Activated CD4-positive, alpha-beta T cell treated with anti-CD3 and anti-CD28 coated beads, Interleukin-2, amount 10 ng/mL, durations not matched to agents 7 days and 5 days (primary cell): ENCODE data around the gene ARID2. TPM values are rescaled to one million over a fixed set of nuclear protein-coding genes. Genes with fewer than 3 reads are reported as not detected.

Source experiments
- CTCF ChIA-PET: fragments of 350-600 bp; sonication (Branson Sonifier 250); formaldehyde crosslinking; loops from one replicate; lab custom pipeline; 2021; ENCODE audit warnings: antibody characterized with exemption; lab: Charles Lee
- POLR2A ChIA-PET: fragments of 350-600 bp; sonication (Branson Sonifier 250); formaldehyde crosslinking; loops from one replicate; lab custom pipeline; 2021; ENCODE audit warnings: antibody characterized with exemption; lab: Charles Lee
- DNase-seq: peaks from one replicate; pipeline ENCODE4 v3.0.0-alpha.2; 2020
- H3K27ac Mint-ChIP-seq: one replicate; pipeline ENCODE4 v1.8.0; 2021; ENCODE audit warnings: mild to moderate bottlenecking, moderate library complexity, mixed read lengths
- H3K27me3 Mint-ChIP-seq: one replicate; pipeline ENCODE4 v1.8.0; 2021; ENCODE audit warnings: mixed read lengths
- H3K36me3 Mint-ChIP-seq: one replicate; pipeline ENCODE4 v1.8.0; 2021; ENCODE audit warnings: low read depth, mixed read lengths
- H3K4me1 Mint-ChIP-seq: one replicate; pipeline ENCODE4 v1.8.0; 2021; ENCODE audit warnings: mixed read lengths
- H3K4me3 Mint-ChIP-seq: one replicate; pipeline ENCODE4 v1.8.0; 2021; ENCODE audit warnings: mild to moderate bottlenecking, moderate library complexity, mixed read lengths
- H3K9me3 Mint-ChIP-seq: one replicate; pipeline ENCODE4 v1.8.0; 2021; ENCODE audit warnings: mixed read lengths
- total RNA-seq, 2 experiments: library from RNA; stranded (reverse); gene quantifications; one replicate each; pipeline ENCODE4 v1.2.3, GENCODE V29; 2021

ARID2 gene
- 10 to 100 TPM; 46.9 to 48.8 TPM for total RNA-seq

- peak; percentile 70 for DNase-seq
- H3K4me1 Mint-ChIP-seq, result peaks cover 16% of the 10 kb centered on the region
- peak within 1 kb of the TSS; percentile 100 for H3K4me3 Mint-ChIP-seq
- POLR2A ChIA-PET, result interaction anchor here (0.7 kb wide), 1 partner anchor 539 kb away, joined by 4 read pairs; the partner anchor contains the start of gene SLC38A1
- peaks cover 36% of the 10 kb centered on the region for H3K36me3 Mint-ChIP-seq
- no peaks in the 10 kb centered on the region for H3K27me3 Mint-ChIP-seq
- CTCF ChIA-PET, result interaction anchor here (0.8 to 5.8 kb wide), 17 partner anchors 8 to 262 kb away, joined by 3 to 25 read pairs (median 3); no protein-coding TSS in a partner anchor
- no peaks in the 10 kb centered on the region for H3K9me3 Mint-ChIP-seq
- H3K27ac Mint-ChIP-seq, result peak within 1 kb of the TSS; percentile 99
Observed at GRCh38 chr12:45729233-45730083, at the start of gene ARID2. TSS of gene ARID2 (plus strand) at chr12:45729706. CDS start at chr12:45729837, 131 bp downstream.

GRCh38 chr12:45680362-45680761, 49.1 kb upstream of the ARID2 start:
- POLR2A ChIA-PET, result no interaction called here

GRCh38 chr12:45681465-45681864, 48.0 kb upstream of the ARID2 start:
- Mint-ChIP-seq H3K27ac (no peak overlapping the region), H3K36me3 (peaks cover 3% of the 10 kb centered on the region), H3K27me3 (peaks cover 9% of the 10 kb centered on the region), H3K4me1 (peaks cover 14% of the 10 kb centered on the region), H3K4me3 (no peak overlapping the region), H3K9me3 (peaks cover 5% of the 10 kb centered on the region)
- ChIA-PET CTCF (interaction anchor here (0.8 to 1.3 kb wide), 2 partner anchors 47 to 170 kb away, joined by 3 read pairs; no protein-coding TSS in a partner anchor), POLR2A (no interaction called here)
- DNase-seq, result no peak

More at GRCh38 chr12:45680362-45680761, 49.1 kb upstream of the ARID2 start:
- no peak overlapping the region for H3K27ac Mint-ChIP-seq
- peaks cover 9% of the 10 kb centered on the region for H3K27me3 Mint-ChIP-seq
- no peak overlapping the region for H3K4me3 Mint-ChIP-seq
- H3K4me1 Mint-ChIP-seq, result peaks cover 4% of the 10 kb centered on the region
- H3K9me3 Mint-ChIP-seq, result peaks cover 5% of the 10 kb centered on the region
- H3K36me3 Mint-ChIP-seq, result peaks cover 3% of the 10 kb centered on the region
- CTCF ChIA-PET, result interaction anchor here (1.0 to 1.4 kb wide), 2 partner anchors 10 to 21 kb away, joined by 3 read pairs; no protein-coding TSS in a partner anchor
- no peak for DNase-seq

GRCh38 chr12:45685680-45686079, 43.8 kb upstream of the ARID2 start:
- CTCF ChIA-PET, result interaction anchor here (1.0 to 1.8 kb wide), 6 partner anchors 8 to 40 kb away, joined by 3 to 7 read pairs (median 4); no protein-coding TSS in a partner anchor
- H3K36me3 Mint-ChIP-seq, result no peaks in the 10 kb centered on the region
- DNase-seq, result no peak
- H3K9me3 Mint-ChIP-seq, result peaks cover 11% of the 10 kb centered on the region
- H3K27me3 Mint-ChIP-seq, result peaks cover 5% of the 10 kb centered on the region
- no peak overlapping the region for H3K4me3 Mint-ChIP-seq
- POLR2A ChIA-PET, result no interaction called here
- peaks cover 27% of the 10 kb centered on the region for H3K4me1 Mint-ChIP-seq
- no peak overlapping the region for H3K27ac Mint-ChIP-seq

GRCh38 chr12:45687081-45688015, 42.2 kb upstream of the ARID2 start:
- Mint-ChIP-seq H3K4me3 (no peak overlapping the region), H3K36me3 (no peaks in the 10 kb centered on the region), H3K4me1 (peaks cover 27% of the 10 kb centered on the region), H3K9me3 (peaks cover 11% of the 10 kb centered on the region), H3K27ac (no peak overlapping the region), H3K27me3 (peaks cover 5% of the 10 kb centered on the region)
- no peak for DNase-seq
- CTCF ChIA-PET, result interaction anchor here (1.1 to 1.8 kb wide), 4 partner anchors 11 to 41 kb away, joined by 3 to 7 read pairs (median 4); no protein-coding TSS in a partner anchor
- POLR2A ChIA-PET, result no interaction called here

- POLR2A ChIA-PET, result no interaction called here
- Mint-ChIP-seq H3K27me3 (peaks cover 5% of the 10 kb centered on the region), H3K9me3 (peaks cover 9% of the 10 kb centered on the region), H3K27ac (no peak overlapping the region), H3K4me3 (no peak overlapping the region), H3K4me1 (peaks cover 27% of the 10 kb centered on the region), H3K36me3 (no peaks in the 10 kb centered on the region)
- DNase-seq, result no peak
- CTCF ChIA-PET, result no interaction called here
Observed at GRCh38 chr12:45688183-45688582, 41.3 kb upstream of the ARID2 start.

GRCh38 chr12:45695035-45695434, 34.5 kb upstream of the ARID2 start:
- H3K9me3 Mint-ChIP-seq, result peaks cover 6% of the 10 kb centered on the region
- ChIA-PET CTCF (interaction anchor here (1.1 kb wide), 1 partner anchor 10 kb away, joined by 3 read pairs; no protein-coding TSS in a partner anchor), POLR2A (no interaction called here)
- DNase-seq, result no peak
- H3K27me3 Mint-ChIP-seq, result no peaks in the 10 kb centered on the region
- H3K4me1 Mint-ChIP-seq, result no peaks in the 10 kb centered on the region
- no peak overlapping the region for H3K27ac Mint-ChIP-seq
- no peak overlapping the region for H3K4me3 Mint-ChIP-seq
- peaks cover 10% of the 10 kb centered on the region for H3K36me3 Mint-ChIP-seq

GRCh38 chr12:45695606-45696005, 33.9 kb upstream of the ARID2 start:
- peaks cover 6% of the 10 kb centered on the region for H3K9me3 Mint-ChIP-seq
- no peaks in the 10 kb centered on the region for H3K27me3 Mint-ChIP-seq
- no peak for DNase-seq
- no peak overlapping the region for H3K27ac Mint-ChIP-seq
- no peak overlapping the region for H3K4me3 Mint-ChIP-seq
- peaks cover 10% of the 10 kb centered on the region for H3K36me3 Mint-ChIP-seq
- no peaks in the 10 kb centered on the region for H3K4me1 Mint-ChIP-seq
- ChIA-PET CTCF (interaction anchor here (1.1 kb wide), 1 partner anchor 10 kb away, joined by 3 read pairs; no protein-coding TSS in a partner anchor), POLR2A (no interaction called here)

- POLR2A ChIA-PET, result no interaction called here
- H3K27ac Mint-ChIP-seq, result no peak overlapping the region
- no peaks in the 10 kb centered on the region for H3K27me3 Mint-ChIP-seq
- no peak overlapping the region for H3K4me3 Mint-ChIP-seq
- peaks cover 10% of the 10 kb centered on the region for H3K36me3 Mint-ChIP-seq
- peaks cover 9% of the 10 kb centered on the region for H3K9me3 Mint-ChIP-seq
- CTCF ChIA-PET, result no interaction called here
- no peaks in the 10 kb centered on the region for H3K4me1 Mint-ChIP-seq
- DNase-seq, result no peak
Observed at GRCh38 chr12:45696049-45696448, 33.5 kb upstream of the ARID2 start.

GRCh38 chr12:45697371-45697770, 32.1 kb upstream of the ARID2 start:
- Mint-ChIP-seq H3K9me3 (peaks cover 15% of the 10 kb centered on the region), H3K27ac (no peak overlapping the region), H3K4me1 (no peaks in the 10 kb centered on the region), H3K36me3 (peaks cover 10% of the 10 kb centered on the region), H3K27me3 (no peaks in the 10 kb centered on the region), H3K4me3 (no peak overlapping the region)
- POLR2A ChIA-PET, result no interaction called here
- no peak for DNase-seq
- CTCF ChIA-PET, result interaction anchor here (1.0 to 1.5 kb wide), 3 partner anchors 10 to 28 kb away, joined by 4 to 6 read pairs (median 4); no protein-coding TSS in a partner anchor

- CTCF ChIA-PET, result interaction anchor here (1.0 kb wide), 1 partner anchor 21 kb away, joined by 3 read pairs; no protein-coding TSS in a partner anchor
- no peak overlapping the region for H3K27ac Mint-ChIP-seq
- no peak overlapping the region for H3K4me3 Mint-ChIP-seq
Observed at GRCh38 chr12:45701296-45701695, 28.2 kb upstream of the ARID2 start.

GRCh38 chr12:45703942-45704341, 25.6 kb upstream of the ARID2 start:
- Mint-ChIP-seq H3K9me3 (peaks cover 9% of the 10 kb centered on the region), H3K27me3 (no peaks in the 10 kb centered on the region), H3K4me1 (no peaks in the 10 kb centered on the region), H3K36me3 (peaks cover 3% of the 10 kb centered on the region), H3K27ac (no peak overlapping the region), H3K4me3 (no peak overlapping the region)
- ChIA-PET POLR2A (no interaction called here), CTCF (interaction anchor here (1.2 to 1.5 kb wide), 2 partner anchors 19 to 20 kb away, joined by 3 to 7 read pairs; no protein-coding TSS in a partner anchor)
- DNase-seq, result no peak

More at GRCh38 chr12:45701296-45701695, 28.2 kb upstream of the ARID2 start:
- Mint-ChIP-seq H3K9me3 (peaks cover 12% of the 10 kb centered on the region), H3K27me3 (no peaks in the 10 kb centered on the region), H3K36me3 (peaks cover 7% of the 10 kb centered on the region), H3K4me1 (no peaks in the 10 kb centered on the region)
- POLR2A ChIA-PET, result no interaction called here
- no peak for DNase-seq
